HG03108 (cell line): ENCODE data around the gene TBC1D10B.
"Not testable (repeated sequence)": the region's sequence is repeated elsewhere in the genome, so short reads cannot be mapped to it uniquely, and the experiment has no call there.

Source experiments
- ATAC-seq: cut with Tn5 transposase; IDR thresholded peaks from one replicate; pipeline ENCODE4 v1.9.1; 2021; ENCODE audit warnings: moderate library complexity; ENCODE audit not compliant: unreplicated experiment

The TBC1D10B gene

DNA sequence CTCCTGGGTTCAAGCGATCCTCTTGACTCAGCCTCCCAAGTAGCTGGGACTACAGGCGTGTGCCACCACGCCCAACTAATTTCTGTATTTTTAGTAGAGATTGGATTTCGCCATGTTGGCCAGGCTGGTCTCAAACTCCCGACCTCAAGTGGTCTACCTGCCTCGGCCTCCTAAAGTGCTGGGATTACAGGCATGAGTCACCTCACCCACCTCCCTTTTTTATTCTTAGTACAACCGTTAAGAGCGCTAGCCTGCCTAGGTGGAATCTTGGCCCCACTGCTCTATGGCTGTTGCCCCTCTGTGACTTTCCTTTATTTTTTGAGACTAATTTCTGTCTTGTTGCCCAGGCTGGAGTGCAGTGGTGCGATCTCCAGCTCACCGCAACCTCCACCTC, 32.3 kb downstream of the TBC1D10B start:
- not testable (repeated sequence) for ATAC-seq

- peak; percentile 22 for ATAC-seq
Observed at GRCh38 chr16:30335598-30336474, 34.5 kb downstream of the TBC1D10B start.

DNA sequence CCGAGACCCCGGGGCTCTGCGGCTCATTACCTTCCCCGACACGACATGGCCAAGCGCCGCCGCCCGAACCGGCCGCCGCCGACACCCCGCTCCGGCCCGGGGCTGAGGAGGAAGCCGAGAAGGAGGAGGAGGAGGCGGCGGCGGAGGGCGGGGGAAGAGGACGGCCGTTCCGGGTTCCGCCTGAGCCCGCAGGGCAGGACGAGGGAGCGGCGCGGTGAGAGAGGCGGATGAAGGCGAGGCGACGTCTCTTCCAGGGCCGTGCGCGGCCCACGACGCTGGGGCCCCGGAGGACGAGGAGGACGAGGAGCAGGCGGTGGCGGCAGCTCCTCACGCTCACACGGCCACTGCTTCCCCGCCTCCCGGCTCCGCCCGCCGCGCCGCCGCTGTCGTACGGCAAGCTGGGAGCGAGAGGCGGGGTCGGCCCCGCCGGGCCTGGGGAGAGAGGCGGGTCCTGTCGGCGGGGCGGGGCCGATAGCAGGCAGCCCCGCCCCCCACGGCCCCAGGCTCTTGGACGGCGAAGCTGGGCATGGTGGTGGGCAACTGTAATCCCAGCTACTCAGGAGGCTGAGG, 35.2 kb downstream of the TBC1D10B start:
- ATAC-seq, result peak; percentile 74

DNA sequence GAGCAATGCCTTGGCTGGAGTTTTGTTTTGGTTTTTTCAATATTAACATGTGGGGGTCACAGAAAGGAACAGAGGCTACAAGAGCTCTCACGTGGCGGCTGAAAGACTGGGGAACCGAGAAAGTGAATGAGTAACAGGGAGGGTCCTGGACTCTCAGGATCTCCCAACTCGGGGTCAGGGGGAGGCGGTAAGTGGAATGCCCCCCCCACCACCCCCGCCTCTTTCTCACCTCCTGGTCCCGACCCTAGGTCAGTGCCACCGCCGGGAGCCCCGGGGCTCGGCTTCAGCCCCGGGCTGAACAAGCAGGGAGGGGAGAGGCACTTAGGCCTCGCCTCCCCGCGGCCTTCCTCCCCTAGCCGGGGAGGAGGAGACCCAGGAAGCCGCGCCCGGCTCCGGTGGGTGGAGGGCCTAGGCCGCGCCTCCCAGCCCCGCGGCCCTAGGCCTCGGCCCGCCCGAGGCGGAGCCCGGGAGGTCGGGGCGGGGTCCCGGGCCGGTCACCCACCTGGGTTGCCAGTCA, 35.8 kb downstream of the TBC1D10B start:
- peak; percentile 79 for ATAC-seq

- not testable (repeated sequence) for ATAC-seq
Observed at GRCh38 chr16:30324220-30324619, 46.1 kb downstream of the TBC1D10B start.

- not testable (repeated sequence) for ATAC-seq
Observed at GRCh38 chr16:30318647-30319046, 51.6 kb downstream of the TBC1D10B start.

DNA sequence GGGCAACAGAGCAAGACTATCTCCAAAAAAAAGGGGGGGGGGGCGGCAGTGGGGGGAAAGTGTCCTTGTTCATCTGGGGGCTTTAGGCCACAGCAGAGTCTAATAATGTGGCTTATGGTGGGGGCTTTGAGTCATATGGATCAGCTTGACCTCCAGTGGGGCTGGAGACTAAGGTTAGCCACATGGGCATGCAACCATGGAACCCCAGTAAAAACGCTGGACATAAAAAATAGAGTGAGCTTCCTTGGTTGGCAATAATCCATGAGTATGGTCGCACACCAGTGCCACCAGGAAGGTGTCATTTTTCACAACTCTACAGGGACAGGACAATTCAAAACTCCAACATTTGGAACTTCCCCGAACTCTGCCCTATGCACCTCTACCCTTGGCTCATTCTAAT, 59.4 kb downstream of the TBC1D10B start:
- ATAC-seq, result not testable (repeated sequence)

- ATAC-seq, result not testable (repeated sequence)
Observed at GRCh38 chr16:30309255-30309654, 61.0 kb downstream of the TBC1D10B start.
